Lower leg skin (tissue), 4 donors: Measurements from ENCODE around the gene MAN2A2. TPM values are rescaled to one million over a fixed set of nuclear protein-coding genes. Genes with fewer than 3 reads are reported as not detected.

Experiments
- DNase-seq, 2 donors: peaks; one replicate each; pipeline ENCODE4 v3.0.0-alpha.2; 2019; ENCODE audit warnings: low spot score in 2 of 2
- H3K4me3 ChIP-seq: fragments of 200-600 bp; sonication (generic); 2 replicates; pipeline ENCODE4 v1.5.1; 2017; ENCODE audit warnings: mild to moderate bottlenecking, low read depth; ENCODE audit not compliant: poor library complexity, severe bottlenecking
- CTCF ChIP-seq, 3 donors: fragments of 450-650 bp; IDR thresholded peaks; one replicate each; pipeline ENCODE4 v1.5.1; 2016; ENCODE audit warnings: antibody characterized with exemption in 3 of 3, mild to moderate bottlenecking in 3 of 3, moderate library complexity in 2 of 3
- POLR2A ChIP-seq, 2 donors: fragments of 450-650 bp; IDR thresholded peaks; one replicate each; pipeline ENCODE4 v1.6.1; 2016 to 2017; ENCODE audit warnings: antibody characterized with exemption in 2 of 2, mild to moderate bottlenecking in 1 of 2, moderate library complexity in 1 of 2
- WGBS, 2 donors: methylation state at CpG; one replicate each; pipeline ENCODE4 v1.1.5; 2018; 5-methylcytosine and 5-hydroxymethylcytosine counted together
- intact Hi-C: fragments of 100-400 bp; cut with DNase I; formaldehyde crosslinking; loops from one replicate; pipeline ENCODE4 v1.15.0; 2023; ENCODE audit warnings: low total_unique reads
- total RNA-seq, 4 donors: library from RNA; depleted of rRNA; stranded (reverse); fragments of >200 nt; gene quantifications; one replicate each; pipeline ENCODE4 v1.1.0, GENCODE V29; 2016

MAN2A2 gene
- total RNA-seq, 4 donors from 2014 or later: 21.8 to 43.5 (median 27.4) TPM

GRCh38 chr15:90889736-90890456 is 13.2 kb upstream of the MAN2A2 start:
- intact Hi-C loops: loop anchor here (5.0 kb wide), 1 partner anchor 243 kb away; no protein-coding TSS in a partner anchor
- TF ChIP-seq POLR2A (IDR thresholded peaks at IDR 0.05) (no peak), CTCF (IDR thresholded peaks at IDR 0.05) (no peak)
- 92 to 94% methylated on average over 24 to 25 of the region's 31 CpGs for WGBS, 2 donors
- H3K4me3 ChIP-seq: no peak overlapping the region
- DNase-seq: no peak

GRCh38 chr15:90890839-90891238 is 12.3 kb upstream of the MAN2A2 start:
- TF ChIP-seq POLR2A (IDR thresholded peaks at IDR 0.05): no peak
- no peak for TF ChIP-seq CTCF (IDR thresholded peaks at IDR 0.05)
- no peak overlapping the region for H3K4me3 ChIP-seq
- DNase-seq: no peak
- WGBS, 2 donors: 88 to 92% methylated on average over 11 to 12 of the region's 12 CpGs
- intact Hi-C loops: no loop called here

- no peak for DNase-seq
- 87 to 92% methylated on average over 8 of the region's 8 CpGs for WGBS, 2 donors
- TF ChIP-seq CTCF (IDR thresholded peaks at IDR 0.05) (no peak), POLR2A (IDR thresholded peaks at IDR 0.05) (no peak)
- no peak overlapping the region for H3K4me3 ChIP-seq
- intact Hi-C loops: no loop called here
Measured at GRCh38 chr15:90891346-90891949, 11.7 kb upstream of the MAN2A2 start.

GRCh38 chr15:90892023-90892422 is 11.1 kb upstream of the MAN2A2 start:
- no peak overlapping the region for H3K4me3 ChIP-seq
- 94 to 96% methylated on average over 11 of the region's 11 CpGs for WGBS, 2 donors

GRCh38 chr15:90892498-90893174 is 10.5 kb upstream of the MAN2A2 start:
- intact Hi-C loops: no loop called here
- TF ChIP-seq CTCF (IDR thresholded peaks at IDR 0.05) (no peak), POLR2A (IDR thresholded peaks at IDR 0.05) (no peak)
- DNase-seq: no peak
- 95 to 96% methylated on average over 27 to 29 of the region's 29 CpGs for WGBS, 2 donors
- no peak overlapping the region for H3K4me3 ChIP-seq

More at GRCh38 chr15:90892023-90892422, 11.1 kb upstream of the MAN2A2 start:
- TF ChIP-seq POLR2A (IDR thresholded peaks at IDR 0.05): no peak
- no peak for TF ChIP-seq CTCF (IDR thresholded peaks at IDR 0.05)
- intact Hi-C loops: no loop called here
- no peak for DNase-seq
